ENCODE results near the gene LRRC23.

GRCh38 chr12:6959805-6960592 is 55.4 kb downstream of the LRRC23 start:
- TF ChIP-seq, protein P1, sequence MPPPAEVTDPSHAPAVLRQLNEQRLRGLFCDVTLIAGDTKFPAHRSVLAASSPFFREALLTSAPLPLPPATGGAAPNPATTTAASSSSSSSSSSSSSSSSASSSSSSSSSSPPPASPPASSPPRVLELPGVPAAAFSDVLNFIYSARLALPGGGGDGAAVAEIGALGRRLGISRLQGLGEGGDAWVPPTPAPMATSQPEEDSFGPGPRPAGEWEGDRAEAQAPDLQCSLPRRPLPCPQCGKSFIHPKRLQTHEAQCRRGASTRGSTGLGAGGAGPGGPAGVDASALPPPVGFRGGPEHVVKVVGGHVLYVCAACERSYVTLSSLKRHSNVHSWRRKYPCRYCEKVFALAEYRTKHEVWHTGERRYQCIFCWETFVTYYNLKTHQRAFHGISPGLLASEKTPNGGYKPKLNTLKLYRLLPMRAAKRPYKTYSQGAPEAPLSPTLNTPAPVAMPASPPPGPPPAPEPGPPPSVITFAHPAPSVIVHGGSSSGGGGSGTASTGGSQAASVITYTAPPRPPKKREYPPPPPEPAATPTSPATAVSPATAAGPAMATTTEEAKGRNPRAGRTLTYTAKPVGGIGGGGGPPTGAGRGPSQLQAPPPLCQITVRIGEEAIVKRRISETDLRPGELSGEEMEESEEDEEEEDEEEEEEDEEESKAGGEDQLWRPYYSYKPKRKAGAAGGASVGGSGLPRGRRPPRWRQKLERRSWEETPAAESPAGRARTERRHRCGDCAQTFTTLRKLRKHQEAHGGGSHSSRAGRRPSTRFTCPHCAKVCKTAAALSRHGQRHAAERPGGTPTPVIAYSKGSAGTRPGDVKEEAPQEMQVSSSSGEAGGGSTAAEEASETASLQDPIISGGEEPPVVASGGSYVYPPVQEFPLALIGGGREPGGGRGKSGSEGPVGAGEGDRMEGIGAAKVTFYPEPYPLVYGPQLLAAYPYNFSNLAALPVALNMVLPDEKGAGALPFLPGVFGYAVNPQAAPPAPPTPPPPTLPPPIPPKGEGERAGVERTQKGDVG (CRISPR knock-in tag; IDR thresholded peaks at IDR 0.05; ENCODE audit: borderline replicate concordance), result no peak
- TF ChIP-seq GABPA (IDR thresholded peaks at IDR 0.05; ENCODE audit: low read depth, low read length) (no peak), GABPA (CRISPR knock-in tag; IDR thresholded peaks at IDR 0.05; ENCODE audit: low read depth) (no peak), PRPF4 (IDR thresholded peaks at IDR 0.05; ENCODE audit: low read depth, low read length, poor library complexity, severe bottlenecking) (no peak)
